Jurkat, Clone E6-1 (cell line): Measurements from ENCODE around the gene TRPC3.

Source experiments
- DNase-seq: peaks from one replicate; pipeline ENCODE4 v3.0.0-alpha.2; 2011; ENCODE audit warnings: low read depth, low spot score
- H3K4me3 ChIP-seq: 2 replicates; pipeline ENCODE4 v1.5.1; 2011; ENCODE audit warnings: mild to moderate bottlenecking, low read length, control low read depth, moderate library complexity

TRPC3 gene

GRCh38 chr4:121885115-121885514 is 66.7 kb downstream of the TRPC3 start:
- no peak for DNase-seq

GRCh38 chr4:121881158-121881557 is 70.7 kb downstream of the TRPC3 start:
- no peak overlapping the region for H3K4me3 ChIP-seq
- DNase-seq, result no peak

More at GRCh38 chr4:121885115-121885514, 66.7 kb downstream of the TRPC3 start:
- no peak overlapping the region for H3K4me3 ChIP-seq

- no peak overlapping the region for H3K4me3 ChIP-seq
- no peak for DNase-seq
Measured at GRCh38 chr4:121879135-121879534, 72.7 kb downstream of the TRPC3 start.

- no peak overlapping the region for H3K4me3 ChIP-seq
- no peak for DNase-seq
Measured at GRCh38 chr4:121877041-121877773, 74.7 kb downstream of the TRPC3 start.

GRCh38 chr4:121876070-121876469 is 75.8 kb downstream of the TRPC3 start:
- no peak overlapping the region for H3K4me3 ChIP-seq
- DNase-seq, result no peak

GRCh38 chr4:121875652-121876051 is 76.2 kb downstream of the TRPC3 start:
- H3K4me3 ChIP-seq, result no peak overlapping the region
- DNase-seq, result no peak

- H3K4me3 ChIP-seq, result no peak overlapping the region
- no peak for DNase-seq
Measured at GRCh38 chr4:121873604-121874003, 78.3 kb downstream of the TRPC3 start.

GRCh38 chr4:121869841-121870822 is 81.7 kb downstream of the TRPC3 start, which contains the start of gene BBS7:
TSS of gene BBS7 (minus strand) at chr4:121870474. CDS start at chr4:121870313, 161 bp downstream.
- peak within 1 kb of the TSS; percentile 88 for H3K4me3 ChIP-seq
- DNase-seq, result peak; percentile 92

GRCh38 chr4:121863799-121864198 is 88.1 kb downstream of the TRPC3 start:
- H3K4me3 ChIP-seq, result no peak overlapping the region
- DNase-seq, result no peak

- H3K4me3 ChIP-seq, result no peak overlapping the region
- no peak for DNase-seq
Measured at GRCh38 chr4:121861426-121861825, 90.4 kb downstream of the TRPC3 start.

- H3K4me3 ChIP-seq, result no peak overlapping the region
- no peak for DNase-seq
Measured at GRCh38 chr4:121860121-121860520, 91.7 kb downstream of the TRPC3 start.

- H3K4me3 ChIP-seq, result no peak overlapping the region
- no peak for DNase-seq
Measured at GRCh38 chr4:121851354-121851753, 100.5 kb downstream of the TRPC3 start.

- no peak for DNase-seq
- H3K4me3 ChIP-seq, result no peak overlapping the region
Measured at GRCh38 chr4:121846662-121847061, 105.2 kb downstream of the TRPC3 start.

- no peak for DNase-seq
- no peak overlapping the region for H3K4me3 ChIP-seq
Measured at GRCh38 chr4:121842862-121843261, 109.0 kb downstream of the TRPC3 start.

GRCh38 chr4:121838136-121838535 is 113.7 kb downstream of the TRPC3 start:
- no peak for DNase-seq
- no peak overlapping the region for H3K4me3 ChIP-seq

GRCh38 chr4:121829511-121829910 is 122.3 kb downstream of the TRPC3 start:
- no peak for DNase-seq
- no peak overlapping the region for H3K4me3 ChIP-seq
